Astrocyte of the spinal cord (primary cell): ENCODE data around the gene ARIH1.

Source experiments
- DNase-seq: peaks from one replicate; pipeline ENCODE4 v3.0.0; 2011; ENCODE audit warnings: low read depth, low spot score
- H3K4me3 ChIP-seq: 2 replicates; pipeline ENCODE4 v1.5.1; 2011; ENCODE audit warnings: low read depth, mild to moderate bottlenecking, low read length, moderate library complexity
- in situ Hi-C: cut with HindIII; loops from 2 replicates; pipeline ENCODE4 v1.10.0; 2017; ENCODE audit warnings: low sequenced_read_pairs
- TF ChIP-seq, protein P1 (sequence below): IDR thresholded peaks from 2 replicates; pipeline ENCODE4 v1.5.1; 2012; ENCODE audit warnings: low read depth, mild to moderate bottlenecking, low read length, inconsistent platforms

The ARIH1 gene

GRCh38 chr15:72521682-72522081, 47.6 kb downstream of the ARIH1 start:
- TF ChIP-seq, protein P1, sequence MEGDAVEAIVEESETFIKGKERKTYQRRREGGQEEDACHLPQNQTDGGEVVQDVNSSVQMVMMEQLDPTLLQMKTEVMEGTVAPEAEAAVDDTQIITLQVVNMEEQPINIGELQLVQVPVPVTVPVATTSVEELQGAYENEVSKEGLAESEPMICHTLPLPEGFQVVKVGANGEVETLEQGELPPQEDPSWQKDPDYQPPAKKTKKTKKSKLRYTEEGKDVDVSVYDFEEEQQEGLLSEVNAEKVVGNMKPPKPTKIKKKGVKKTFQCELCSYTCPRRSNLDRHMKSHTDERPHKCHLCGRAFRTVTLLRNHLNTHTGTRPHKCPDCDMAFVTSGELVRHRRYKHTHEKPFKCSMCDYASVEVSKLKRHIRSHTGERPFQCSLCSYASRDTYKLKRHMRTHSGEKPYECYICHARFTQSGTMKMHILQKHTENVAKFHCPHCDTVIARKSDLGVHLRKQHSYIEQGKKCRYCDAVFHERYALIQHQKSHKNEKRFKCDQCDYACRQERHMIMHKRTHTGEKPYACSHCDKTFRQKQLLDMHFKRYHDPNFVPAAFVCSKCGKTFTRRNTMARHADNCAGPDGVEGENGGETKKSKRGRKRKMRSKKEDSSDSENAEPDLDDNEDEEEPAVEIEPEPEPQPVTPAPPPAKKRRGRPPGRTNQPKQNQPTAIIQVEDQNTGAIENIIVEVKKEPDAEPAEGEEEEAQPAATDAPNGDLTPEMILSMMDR, result no peak
- peak; percentile 43 for DNase-seq
- no peak overlapping the region for H3K4me3 ChIP-seq
- in situ Hi-C loops, result no loop called here

DNA sequence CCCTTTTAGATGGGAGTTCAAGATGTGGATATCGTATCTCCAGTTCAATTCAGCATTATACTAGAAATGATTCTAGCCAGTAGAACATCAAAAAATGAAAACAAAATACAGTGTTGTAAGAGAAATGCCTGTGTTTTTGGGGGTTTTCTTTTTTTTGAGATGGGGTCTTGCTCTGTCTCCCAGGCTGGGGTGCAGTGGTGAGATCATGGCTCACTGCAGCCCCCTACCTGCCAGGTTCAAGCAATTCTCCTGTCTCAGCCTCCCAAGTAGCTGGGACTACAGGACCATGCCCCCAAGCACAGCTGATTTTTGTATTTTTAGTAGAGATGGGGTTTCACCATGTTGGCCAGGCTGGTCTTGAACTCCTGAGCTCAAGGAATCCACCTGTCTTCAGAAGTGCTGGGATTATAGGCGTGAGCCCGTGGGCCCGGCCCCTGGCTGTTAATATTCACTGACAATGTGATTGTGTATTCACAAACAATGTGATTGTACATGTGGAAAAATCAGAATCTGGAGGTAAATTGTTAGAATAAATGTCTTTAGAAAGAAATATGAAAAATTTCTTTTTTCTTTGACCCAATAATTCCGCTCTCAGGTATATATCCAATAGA, 59.0 kb downstream of the ARIH1 start:
- in situ Hi-C loops, result no loop called here
- H3K4me3 ChIP-seq, result no peak overlapping the region
- TF ChIP-seq, protein P1, result peak; percentile 46
- no peak for DNase-seq

DNA sequence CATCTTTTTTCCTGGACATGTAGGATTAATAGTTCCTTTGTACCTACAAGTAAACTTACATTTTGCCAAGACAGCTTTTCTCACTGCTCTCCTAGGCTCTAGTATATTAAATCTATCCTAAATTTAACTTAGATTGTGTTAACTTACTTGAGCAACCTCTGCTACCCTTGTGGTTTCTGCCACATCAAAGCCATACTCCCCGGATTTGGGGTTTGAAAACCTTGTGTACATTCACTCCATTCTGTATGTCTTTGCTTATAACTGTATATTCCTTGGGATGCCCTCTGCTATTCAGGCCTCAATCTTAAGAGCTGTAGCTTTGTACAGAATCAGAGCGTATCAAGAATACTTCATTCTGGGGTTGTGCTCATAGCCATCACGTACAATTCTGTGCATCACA, 60.4 kb downstream of the ARIH1 start:
- H3K4me3 ChIP-seq, result no peak overlapping the region
- in situ Hi-C loops, result no loop called here
- DNase-seq, result no peak
- TF ChIP-seq, protein P1, result no peak

DNA sequence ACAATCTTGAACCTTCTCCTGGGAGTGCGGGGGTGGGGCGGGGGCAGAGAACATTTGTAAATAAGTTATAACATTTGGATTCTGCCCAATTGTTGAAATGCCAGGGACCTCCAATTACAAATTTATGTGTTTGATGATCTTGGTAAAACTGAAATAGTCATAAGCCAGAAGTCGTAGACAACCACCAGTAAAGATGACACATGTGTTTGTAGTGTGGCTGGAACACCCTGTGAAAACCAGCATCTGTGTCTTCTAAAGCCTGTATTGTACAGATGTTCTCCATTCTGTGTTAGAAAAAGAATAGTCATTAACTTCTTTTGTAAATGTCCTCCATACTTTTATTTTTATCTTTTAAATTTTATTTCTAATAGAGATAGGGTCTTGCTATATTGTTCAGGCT, 61.8 kb downstream of the ARIH1 start:
- H3K4me3 ChIP-seq, result no peak overlapping the region
- in situ Hi-C loops, result no loop called here
- no peak for DNase-seq
- TF ChIP-seq, protein P1, result no peak

DNA sequence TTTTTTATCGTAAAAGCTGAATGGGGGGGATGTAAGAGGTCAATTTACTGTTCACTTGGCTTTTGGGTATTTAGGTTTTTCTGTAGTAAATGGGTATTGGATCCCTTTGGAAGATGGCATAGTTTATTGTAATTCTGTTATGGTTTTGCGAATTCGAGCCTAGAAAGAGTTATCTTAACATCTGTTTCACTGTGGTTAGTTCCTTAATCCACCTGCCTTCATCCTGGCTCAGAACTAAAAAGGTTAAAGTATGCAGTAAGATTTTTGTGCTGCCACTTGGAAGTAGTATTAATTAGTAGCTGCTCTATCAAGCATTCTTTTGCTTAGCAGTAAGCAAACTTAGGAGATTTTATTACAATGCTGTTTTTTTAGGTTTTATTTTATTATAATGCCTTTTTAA, 62.4 kb downstream of the ARIH1 start:
- in situ Hi-C loops, result no loop called here
- TF ChIP-seq, protein P1, result no peak
- no peak overlapping the region for H3K4me3 ChIP-seq
- DNase-seq, result no peak

DNA sequence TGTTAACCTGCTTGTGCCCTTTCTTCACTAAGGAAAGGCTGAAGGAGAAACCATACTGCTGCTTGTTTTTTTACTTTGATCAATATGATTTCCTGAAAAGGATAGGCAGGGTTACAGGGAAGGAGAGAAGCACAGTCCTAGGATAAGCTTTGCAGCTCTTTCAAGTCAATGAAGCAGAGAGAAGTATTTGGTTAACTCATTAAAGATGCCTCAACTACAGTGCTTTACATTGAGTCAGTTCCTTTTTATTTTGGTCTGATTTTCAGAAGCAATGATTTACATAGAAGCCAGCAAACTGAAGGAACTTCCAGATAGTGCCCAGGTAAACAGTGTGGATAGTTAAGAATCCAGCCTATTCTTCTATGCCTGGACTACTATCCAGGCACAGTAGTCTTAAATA, 64.8 kb downstream of the ARIH1 start:
- TF ChIP-seq, protein P1, result no peak
- in situ Hi-C loops, result no loop called here
- H3K4me3 ChIP-seq, result no peak overlapping the region
- no peak for DNase-seq
